Left renal cortex interstitium (tissue), 4 donors: Measurements from ENCODE around the gene SLK. TPM values are rescaled to one million over a fixed set of nuclear protein-coding genes. Genes with fewer than 3 reads are reported as not detected.
A peak's percentile ranks its signal among the peaks of the same experiment; 100 is the strongest.

ENCODE experiments used
- DNase-seq, 4 donors: peaks; one replicate each; pipeline ENCODE4 v3.0.0-alpha.2; 2013; ENCODE audit warnings: low read depth in 4 of 4, low spot score in 2 of 4, missing footprints in 1 of 4
- polyA plus RNA-seq, 4 donors: library from polyadenylated mRNA; unstranded; fragments of 120-200 nt; gene quantifications; one replicate each; pipeline ENCODE4 v1.2.1, GENCODE V29; 2013; ENCODE audit not compliant: insufficient read length in 4 of 4

The SLK gene
- 10 to 100 TPM; 56.6 to 69.0 (median 62.6) TPM for polyA plus RNA-seq

- peak; percentile 67 to 76 (median 70) for DNase-seq
Measured at GRCh38 chr10:103966671-103967447, at the start of gene SLK. SLK (plus strand) TSS chr10:103967140; CDS start chr10:103967746, 606 bp downstream.

GRCh38 chr10:103917302-103918052, 49.5 kb upstream of the SLK start:
- DNase-seq: no peak

GRCh38 chr10:103918053-103918846, 48.7 kb upstream of the SLK start, which contains the start of gene STN1:
STN1 (minus strand) TSS chr10:103918184; CDS start chr10:103917594, 590 bp downstream.
- DNase-seq: peak; percentile 75 to 92 (median 86)

- DNase-seq: no peak
Measured at GRCh38 chr10:103919648-103920025, 47.3 kb upstream of the SLK start.

- DNase-seq: no peak
Measured at GRCh38 chr10:103921248-103921647, 45.7 kb upstream of the SLK start.

GRCh38 chr10:103921750-103922195, 45.2 kb upstream of the SLK start:
- no peak for DNase-seq

GRCh38 chr10:103922659-103923058, 44.3 kb upstream of the SLK start:
- DNase-seq: no peak

GRCh38 chr10:103923502-103923901, 43.4 kb upstream of the SLK start:
- no peak for DNase-seq

- no peak for DNase-seq
Measured at GRCh38 chr10:103925591-103925990, 41.3 kb upstream of the SLK start.

GRCh38 chr10:103926722-103927319, 40.1 kb upstream of the SLK start:
- no peak for DNase-seq

- DNase-seq: no peak
Measured at GRCh38 chr10:103928784-103929183, 38.2 kb upstream of the SLK start.

GRCh38 chr10:103929381-103929921, 37.5 kb upstream of the SLK start:
- no peak for DNase-seq

GRCh38 chr10:103930449-103930848, 36.5 kb upstream of the SLK start:
- DNase-seq: no peak

GRCh38 chr10:103930881-103931280, 36.1 kb upstream of the SLK start:
- no peak for DNase-seq

- DNase-seq: no peak
Measured at GRCh38 chr10:103931603-103932002, 35.3 kb upstream of the SLK start.

GRCh38 chr10:103932271-103932670, 34.7 kb upstream of the SLK start:
- no peak for DNase-seq

GRCh38 chr10:103932971-103933370, 34.0 kb upstream of the SLK start:
- DNase-seq: no peak

GRCh38 chr10:103933557-103934121, 33.3 kb upstream of the SLK start:
- DNase-seq: no peak

GRCh38 chr10:103934308-103934707, 32.6 kb upstream of the SLK start:
- no peak for DNase-seq

GRCh38 chr10:103936022-103936421, 30.9 kb upstream of the SLK start:
- no peak for DNase-seq
